K562 (cell line): ENCODE data around the gene TMEM222. TPM values are rescaled to one million over a fixed set of nuclear protein-coding genes. Genes with fewer than 3 reads are reported as not detected.
A peak's percentile ranks its signal among the peaks of the same experiment; 100 is the strongest.

Experiments used
- ATAC-seq: fragments of 200-7000 bp; cut with Tn5 transposase; 3 replicates; pipeline ENCODE4 v1.9.1; 2020; ENCODE audit warnings: moderate library complexity
- BruUV-seq: library from RNA; stranded (reverse); fragments of 400-500 nt; replicated peaks from 2 replicates; lab custom pipeline; 2021; lab: Mats Ljungman, UMichigan
- CTCF ChIA-PET: fragments of 300-600 bp; formaldehyde crosslinking; extraction: SDS; loops from one replicate; lab custom pipeline; 2021; ENCODE audit warnings: low intra/inter-chr PET ratio; lab: Yijun Ruan, JAX
- POLR2A ChIA-PET: fragments of 300-600, 350-650 bp; sonication (Branson Sonifier 250); formaldehyde crosslinking; extraction: SDS; loops from one replicate; lab custom pipeline; 2021; ENCODE audit warnings: antibody characterized with exemption, inconsistent platforms; lab: Yijun Ruan, JAX
- DNase-seq, 4 experiments: peaks; one replicate each; pipeline versions ENCODE4 v3.0.0 to v3.0.0-alpha.2; 2011 to 2018; ENCODE audit warnings: low spot score in 3 of 4, mixed read lengths in 3 of 4; ENCODE audit errors: extremely low read depth in 1 of 4
- FAIRE-seq: peaks from 2 replicates; lab custom pipeline; 2011; peaks lifted over from hg19 to GRCh38; lab: Jason Lieb, UNC
- H2AFZ ChIP-seq: 2 replicates; pipeline ENCODE4 v1.6.0; 2011; ENCODE audit warnings: low read depth, low read length, control low read depth, inconsistent platforms
- H3K27ac ChIP-seq: fragments of 200-600 bp; 3 replicates; pipeline ENCODE4 v1.8.0; 2011; ENCODE audit warnings: low read depth, mild to moderate bottlenecking, control low read depth, inconsistent platforms, low read length, moderate library complexity, mixed read lengths; ENCODE audit errors: extremely low read depth
- H3K27me3 ChIP-seq, 2 experiments: fragments of 300-600 bp in 1 of 2; 2 replicates in 1 of 2; 3 replicates in 1 of 2; pipeline versions ENCODE4 v1.6.0 to v1.8.0; 2011; ENCODE audit warnings: inconsistent platforms in 2 of 2, low read length in 2 of 2, mild to moderate bottlenecking in 1 of 2, mixed read lengths in 1 of 2, moderate library complexity in 1 of 2; ENCODE audit not compliant: control insufficient read depth in 2 of 2, insufficient read depth in 2 of 2
- H3K36me3 ChIP-seq: fragments of 300-600 bp; 3 replicates; pipeline ENCODE4 v1.8.0; 2011; ENCODE audit warnings: mild to moderate bottlenecking, low read length, inconsistent platforms; ENCODE audit not compliant: control insufficient read depth, insufficient read depth
- H3K4me1 ChIP-seq, 2 experiments: fragments of 200-600 bp in 1 of 2; replicated peaks in 1 of 2; 2 replicates in 1 of 2; 3 replicates in 1 of 2; pipeline versions ENCODE4 v1.5.1 to v1.8.0; 2011; ENCODE audit warnings: inconsistent platforms in 2 of 2, low read length in 2 of 2, mild to moderate bottlenecking in 1 of 2, mixed read lengths in 1 of 2, moderate library complexity in 1 of 2; ENCODE audit not compliant: control insufficient read depth in 2 of 2, insufficient read depth in 2 of 2
- H3K4me2 ChIP-seq: 2 replicates; pipeline ENCODE4 v1.6.1; 2011; ENCODE audit warnings: low read length, control low read depth, inconsistent platforms, mixed read lengths; ENCODE audit not compliant: insufficient read depth
- H3K4me3 ChIP-seq: fragments of 200-600 bp; sonication (generic), shearing (Covaris generic); 2 replicates; pipeline ENCODE4 v1.5.1; 2016; ENCODE audit warnings: control low read depth, inconsistent platforms
- H3K79me2 ChIP-seq: fragments of 200-600 bp; 3 replicates; pipeline ENCODE4 v1.8.0; 2011; ENCODE audit warnings: low read length, inconsistent platforms; ENCODE audit not compliant: control insufficient read depth, insufficient read depth
- H3K9ac ChIP-seq, 2 experiments: 2 replicates each; pipeline versions ENCODE4 v1.6.0 to v1.6.1; 2011; ENCODE audit warnings: low read depth in 2 of 2, low read length in 2 of 2, control low read depth in 1 of 2, inconsistent platforms in 1 of 2, mild to moderate bottlenecking in 1 of 2, mixed read lengths in 1 of 2; ENCODE audit not compliant: insufficient read depth in 1 of 2
- H3K9me1 ChIP-seq: one replicate; pipeline ENCODE4 v1.6.0; 2011; ENCODE audit warnings: inconsistent platforms, mild to moderate bottlenecking, low read length, moderate library complexity; ENCODE audit not compliant: control insufficient read depth, insufficient read depth
- H3K9me3 ChIP-seq: replicated peaks from 2 replicates; pipeline ENCODE4 v1.5.1; 2011; ENCODE audit warnings: low read depth, low read length, inconsistent platforms; ENCODE audit not compliant: control insufficient read depth, insufficient read depth
- H4K20me1 ChIP-seq: replicated peaks from 2 replicates; pipeline ENCODE4 v1.6.1; 2011; ENCODE audit warnings: low read length, inconsistent platforms, mixed read lengths; ENCODE audit not compliant: control insufficient read depth, insufficient read depth
- ELK1 ChIP-seq: sonication (generic); formaldehyde crosslinking; IDR thresholded peaks from 2 replicates; pipeline ENCODE4 v1.8.1; 2022; ENCODE audit warnings: missing genetic modification reagents
- ESRRA ChIP-seq: fragments of 450-650 bp; IDR thresholded peaks from 2 replicates; pipeline ENCODE4 v1.6.1; 2014; ENCODE audit warnings: low read depth, mild to moderate bottlenecking, moderate library complexity, borderline replicate concordance
- MAX ChIP-seq: sonication (generic); formaldehyde crosslinking; IDR thresholded peaks from 2 replicates; pipeline ENCODE4 v1.9.0; 2022; ENCODE audit warnings: mild to moderate bottlenecking, missing genetic modification reagents
- USF1 ChIP-seq: sonication (generic); formaldehyde crosslinking; IDR thresholded peaks from 2 replicates; pipeline ENCODE4 v1.9.0; 2022; ENCODE audit warnings: mild to moderate bottlenecking, missing genetic modification reagents
- ZBTB40 ChIP-seq, 2 experiments: fragments of 450-650 bp in 1 of 2; sonication (generic) in 1 of 2; formaldehyde crosslinking in 1 of 2; IDR thresholded peaks; 2 replicates each; pipeline versions ENCODE4 v1.7.1 to v1.9.0; 2016 to 2022; ENCODE audit warnings: inconsistent platforms in 1 of 2, mild to moderate bottlenecking in 1 of 2, missing genetic modification reagents in 1 of 2
- WGBS: fragments of 100-300 bp; shearing (Covaris generic); methylation state at CpG from one replicate; pipeline ENCODE4 v1.1.6; 2016; ENCODE audit warnings: low coverage, mixed read lengths; ENCODE audit not compliant: insufficient coverage; ENCODE audit errors: missing lambda C conversion rate; 5-methylcytosine and 5-hydroxymethylcytosine counted together
- in situ Hi-C: fragments of 300-500 bp; cut with MboI; formaldehyde crosslinking; loops from 4 replicates; pipeline ENCODE4 v1.15.0; 2018; ENCODE audit warnings: inconsistent platforms, mixed read lengths
- intact Hi-C: fragments of 100-400 bp; cut with micrococcal nuclease; formaldehyde crosslinking; loops from 2 replicates; pipeline ENCODE4 v1.14.2; 2022
- polyA plus RNA-seq, 8 experiments: library from polyadenylated mRNA; depleted of rRNA in 4 of 8; stranded (reverse) in 5 of 8; unstranded in 3 of 8; fragments of >200 nt; fragmentation: Nextera tagmentation in 2 of 8; fragmentation: Illumina TruSeq in 1 of 8; extraction: Ambion mirVana in 2 of 8; extraction: Trizol in 1 of 8; gene quantifications; 2 replicates each; pipeline versions ENCODE4 v1.2.1 to v1.2.3, GENCODE V29; 2011 to 2014; ENCODE audit warnings: inconsistent platforms in 1 of 8, missing spikeins in 1 of 8
- total RNA-seq, 7 experiments: library from RNA; depleted of rRNA in 6 of 7; stranded (reverse); fragments of >200 nt in 6 of 7; fragmentation: Illumina TruSeq in 2 of 7; extraction: Trizol in 2 of 7; gene quantifications; 2 replicates each; pipeline versions ENCODE4 v1.2.1 to v1.2.3, GENCODE V29; 2011 to 2021; ENCODE audit warnings: low replicate concordance in 1 of 7

Gene TMEM222
- total and polyA plus RNA-seq, 9 of the 15 experiments (the other 6 are each of a cell fraction or from before 2014, with no cell fraction given), result 6.9 to 48.0 (median 32.8) TPM

- no peak overlapping the region for H3K9ac ChIP-seq
- H3K27ac ChIP-seq, result no peak overlapping the region
- H3K79me2 ChIP-seq, result no peaks in the 10 kb centered on the region
- peaks cover 9 to 51% of the 10 kb centered on the region in 2 experiments for H3K4me1 ChIP-seq
- no peaks in the 10 kb centered on the region for H3K9me1 ChIP-seq
- no peak for TF ChIP-seq ELK1
- peak; percentile 7; the same call in 1 of the 2 replicates for TF ChIP-seq USF1 (CRISPR knock-in tag)
- TF ChIP-seq ZBTB40 (IDR thresholded peaks at IDR 0.05), result no peak
- TF ChIP-seq ZBTB40 (CRISPR knock-in tag; IDR thresholded peaks at IDR 0.05), result no peak
- TF ChIP-seq MAX (CRISPR knock-in tag), result 0 out of 2 replicates have a peak, but pooled peaks have one; percentile 35
- no peak for TF ChIP-seq ESRRA
- in situ Hi-C loops (no loop called here), intact Hi-C loops (loop anchor here (5.0 kb wide), 2 partner anchors 33 to 57 kb away; partner anchors contain the start of gene GPR3)
- no peak overlapping the region for H3K4me3 ChIP-seq
- no TSS peak for BruUV-seq
- H3K36me3 ChIP-seq, result peaks cover 12% of the 10 kb centered on the region; the same call in 2 of the 3 replicates
- 78% methylated on average over 5 of the region's 5 CpGs for WGBS
- no peaks in the 10 kb centered on the region for H3K9me3 ChIP-seq
- ATAC-seq (no peak), DNase-seq (no peak), FAIRE-seq (no peak)
- no peaks in the 10 kb centered on the region for H3K27me3 ChIP-seq
- H4K20me1 ChIP-seq, result 0 out of 2 replicates have a peak, but pooled peaks cover 10% of the 10 kb centered on the region
- POLR2A ChIA-PET, result interaction anchor here (1.3 kb wide), 1 partner anchor 36 kb away, joined by 5 read pairs; no protein-coding TSS in a partner anchor
- H2AFZ ChIP-seq, result no peak overlapping the region
- H3K4me2 ChIP-seq, result no peak overlapping the region
- CTCF ChIA-PET, result interaction anchor here (0.7 kb wide), 1 partner anchor 30 kb away, joined by 3 read pairs; no protein-coding TSS in a partner anchor
These were observed 37.0 kb downstream of the TMEM222 start for GRCh38 chr1:27358928-27359313.
